ENCODE data around the gene B3GNT5. TPM values are rescaled to one million over a fixed set of nuclear protein-coding genes. Genes with fewer than 3 reads are reported as not detected.

The B3GNT5 gene
- total and polyA plus RNA-seq, 2 of the 8 experiments (the other 6 are each of a cell fraction or from before 2014, with no cell fraction given), result 2.4 to 9.7 TPM

- no peaks in the 10 kb centered on the region for H3K9me3 ChIP-seq (ENCODE audit: insufficient read depth in 2 of 2, low read depth in 1 of 2, low read length in 1 of 2)
- no peaks in the 10 kb centered on the region for H3K36me3 ChIP-seq (ENCODE audit: control insufficient read depth in 2 of 4, insufficient read depth in 4 of 4, low read length in 3 of 4)
- CTCF ChIA-PET (ENCODE audit: partially characterized antibody), result interaction anchor here (0.7 to 1.2 kb wide), 5 partner anchors 14 to 34 kb away, joined by 3 to 4 read pairs (median 3); no protein-coding TSS in a partner anchor
- no peaks in the 10 kb centered on the region for H3K4me1 ChIP-seq (replicated peaks in 1 of 4; ENCODE audit: control insufficient read depth in 3 of 4, insufficient read depth in 4 of 4, low read length in 3 of 4)
- no peak overlapping the region for H3K27ac ChIP-seq (ENCODE audit: low read depth, low read length)
- no peak overlapping the region for H2AFZ ChIP-seq (ENCODE audit: low read length)
- no peak overlapping the region; the same call in 1 of the 2 replicates for H4K8ac ChIP-seq (ENCODE audit: extremely low read depth, insufficient read depth, low read length)
- no peak overlapping the region for H2BK120ac ChIP-seq (replicated peaks; ENCODE audit: low read depth, low read length)
- TF ChIP-seq SIRT6 (IDR thresholded peaks at IDR 0.05; ENCODE audit: low read length) (no peak), ZNF274 (IDR thresholded peaks at IDR 0.05; ENCODE audit: borderline replicate concordance, extremely low read depth, low read length) (no peak)
- no peak overlapping the region for H3K9ac ChIP-seq (replicated peaks in 1 of 4; ENCODE audit: extremely low read depth in 1 of 4, low read depth in 3 of 4, low read length in 3 of 4)
- no peak overlapping the region for H2BK20ac ChIP-seq (ENCODE audit: low read length)
- H3K4ac ChIP-seq (replicated peaks; ENCODE audit: insufficient read length, low read depth, low read length), result no peak overlapping the region
- no peak overlapping the region for H2BK12ac ChIP-seq (ENCODE audit: low read depth, low read length)
- FAIRE-seq (no peak), DNase-seq (ENCODE audit: low read depth in 1 of 2, low spot score in 2 of 2) (no peak)
- H3K14ac ChIP-seq (ENCODE audit: insufficient read length), result no peak overlapping the region
- WGBS, 2 experiments (ENCODE audit: extremely low coverage in 1 of 2, insufficient coverage in 1 of 2, insufficient read length in 1 of 2, insufficient replicate concordance in 2 of 2, low coverage in 1 of 2, low lambda C conversion rate in 2 of 2, missing lambda C conversion rate in 1 of 2), result 86% methylated on average over 9 of the region's 9 CpGs; no CpG with 5 or more reads in 1 of the 2 experiments
- H3K4me2 ChIP-seq (ENCODE audit: insufficient read depth in 1 of 2, low read depth in 2 of 2, low read length in 2 of 2), result no peak overlapping the region
- H2BK5ac ChIP-seq (ENCODE audit: low read depth, low read length), result no peak overlapping the region
- no peaks in the 10 kb centered on the region; the same call in 1 of the 2 replicates for H3K23me2 ChIP-seq (ENCODE audit: low read depth, low read length)
- no peak overlapping the region for H2AK5ac ChIP-seq (ENCODE audit: low read depth, low read length)
- no peak overlapping the region for H3K23ac ChIP-seq (ENCODE audit: insufficient read length)
- H4K91ac ChIP-seq (replicated peaks; ENCODE audit: insufficient read length, low read length), result no peak overlapping the region
- H4K5ac ChIP-seq (ENCODE audit: insufficient read length, low read depth, low read length), result no peak overlapping the region
- no peaks in the 10 kb centered on the region for H3K79me2 ChIP-seq (ENCODE audit: control insufficient read depth in 1 of 2, insufficient read depth in 2 of 2, low read length in 2 of 2)
- no peaks in the 10 kb centered on the region for H3K79me1 ChIP-seq (ENCODE audit: low read depth, low read length)
- H3K18ac ChIP-seq (ENCODE audit: extremely low read depth, low read length), result no peak overlapping the region
- no peaks in the 10 kb centered on the region for H3K27me3 ChIP-seq (replicated peaks in 1 of 4; ENCODE audit: control insufficient read depth in 3 of 4, extremely low read depth in 1 of 4, insufficient read depth in 3 of 4, low read length in 3 of 4)
- no peak overlapping the region for H3K4me3 ChIP-seq (ENCODE audit: extremely low read depth in 1 of 4, insufficient read depth in 2 of 4, low read depth in 3 of 4, low read length in 4 of 4)
- no peak overlapping the region for H3K56ac ChIP-seq (replicated peaks; ENCODE audit: insufficient read length, low read depth, low read length)
- POLR2A ChIA-PET (ENCODE audit: partially characterized antibody), result interaction anchor here (0.7 kb wide), 1 partner anchor 14 kb away, joined by 3 read pairs; no protein-coding TSS in a partner anchor
- H4K20me1 ChIP-seq (replicated peaks in 1 of 2; ENCODE audit: control insufficient read depth in 1 of 2, insufficient read depth in 2 of 2, low read length in 2 of 2), result no peaks in the 10 kb centered on the region
- no peak overlapping the region for H2BK15ac ChIP-seq (ENCODE audit: low read length)
These were observed 35.3 kb upstream of the B3GNT5 start for GRCh38 chr3:183217548-183218332.

Data from H1 (cell line).